HG02943 (cell line): ENCODE results near the gene NOD1.
"Not testable (repeated sequence)": the region's sequence is repeated elsewhere in the genome, so short reads cannot be mapped to it uniquely, and the experiment has no call there.

ENCODE experiments used
- ATAC-seq: cut with Tn5 transposase; IDR thresholded peaks from one replicate; pipeline ENCODE4 v1.9.1; 2021; ENCODE audit warnings: mild to moderate bottlenecking, low read depth, moderate library complexity; ENCODE audit not compliant: unreplicated experiment

The NOD1 gene

GRCh38 chr7:30424506-30424905 lies 54.1 kb downstream of the NOD1 start:
- ATAC-seq: no peak

DNA sequence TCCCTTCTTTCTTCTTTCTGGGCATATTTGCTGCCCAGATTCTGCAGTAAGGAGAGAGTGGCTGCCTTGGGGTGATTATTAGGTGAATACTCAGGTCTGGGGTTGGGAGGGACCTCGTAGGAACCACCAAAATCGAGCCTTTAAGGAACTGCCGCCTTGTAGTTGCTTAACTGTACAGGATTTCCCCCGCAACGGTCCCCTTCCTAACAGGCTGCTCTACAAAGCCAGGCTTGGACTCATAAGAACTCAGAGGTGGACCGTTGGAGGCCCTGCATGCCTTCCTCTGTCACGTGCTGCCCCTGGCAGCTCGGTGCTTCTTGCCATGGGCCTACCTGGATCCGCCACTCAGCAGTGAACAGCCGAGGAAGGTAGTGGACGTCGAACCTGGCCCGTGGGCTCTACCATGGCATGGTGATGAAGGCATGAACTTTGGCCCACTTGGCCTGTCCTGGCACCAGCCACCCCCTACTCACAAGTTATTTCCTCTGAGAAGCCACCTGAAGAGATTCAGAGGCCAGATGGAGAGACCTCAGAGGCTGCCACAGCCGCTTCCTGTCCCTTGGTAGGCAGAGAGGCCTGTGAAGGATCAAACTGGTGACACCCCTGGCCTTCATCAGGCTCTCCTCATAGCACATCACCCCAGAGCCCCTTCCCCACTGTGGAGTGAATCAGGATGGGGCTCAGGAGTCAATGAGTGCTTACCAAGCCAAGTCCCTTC lies 54.6 kb downstream of the NOD1 start:
- ATAC-seq: no peak

DNA sequence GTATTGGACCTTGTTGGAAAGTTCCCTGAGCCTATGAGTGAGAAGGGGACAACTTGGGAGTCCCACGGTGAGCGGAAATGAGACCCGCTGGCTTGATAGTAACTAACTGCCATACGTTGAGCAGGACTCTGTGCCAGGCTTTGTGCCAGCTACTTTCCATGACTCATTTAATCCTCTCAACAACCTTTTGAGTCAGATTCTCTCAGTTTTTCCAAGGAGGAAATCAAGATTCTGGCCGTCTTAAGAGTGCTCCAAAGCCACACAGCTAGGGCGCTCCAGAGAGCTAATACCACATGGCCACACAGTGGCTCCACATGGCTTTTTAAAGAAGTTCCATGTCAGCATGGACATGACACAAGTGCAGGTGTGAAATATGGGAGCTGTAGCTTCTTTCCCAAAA lies 55.7 kb downstream of the NOD1 start:
- no peak for ATAC-seq

DNA sequence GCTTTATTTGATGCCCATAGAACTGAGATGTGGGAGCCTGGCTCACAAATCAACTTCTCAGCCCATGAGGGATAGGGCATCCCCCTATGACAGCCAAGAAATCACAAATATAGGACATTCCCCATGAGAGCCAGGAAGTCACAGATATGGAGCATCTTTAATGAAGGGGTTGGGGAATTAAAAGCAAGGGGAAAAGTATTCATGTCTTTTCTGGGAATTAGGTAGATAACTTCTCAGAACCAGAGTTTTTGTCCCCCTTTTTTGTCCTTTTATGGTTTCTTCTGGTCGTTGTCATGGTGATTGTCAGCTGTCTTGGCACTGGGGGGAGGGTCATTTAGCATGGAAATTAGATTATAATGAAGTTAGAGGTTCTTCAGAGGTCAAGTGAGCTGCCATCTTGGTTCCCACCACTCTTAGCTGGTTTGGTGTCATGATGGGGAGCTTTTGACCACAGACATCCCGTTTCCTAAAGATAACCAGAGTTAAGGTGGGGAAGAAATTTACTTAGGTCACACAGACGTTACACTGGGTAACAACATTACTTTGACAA lies 56.9 kb downstream of the NOD1 start:
- no peak for ATAC-seq

GRCh38 chr7:30420662-30421061 lies 57.9 kb downstream of the NOD1 start:
- no peak for ATAC-seq

DNA sequence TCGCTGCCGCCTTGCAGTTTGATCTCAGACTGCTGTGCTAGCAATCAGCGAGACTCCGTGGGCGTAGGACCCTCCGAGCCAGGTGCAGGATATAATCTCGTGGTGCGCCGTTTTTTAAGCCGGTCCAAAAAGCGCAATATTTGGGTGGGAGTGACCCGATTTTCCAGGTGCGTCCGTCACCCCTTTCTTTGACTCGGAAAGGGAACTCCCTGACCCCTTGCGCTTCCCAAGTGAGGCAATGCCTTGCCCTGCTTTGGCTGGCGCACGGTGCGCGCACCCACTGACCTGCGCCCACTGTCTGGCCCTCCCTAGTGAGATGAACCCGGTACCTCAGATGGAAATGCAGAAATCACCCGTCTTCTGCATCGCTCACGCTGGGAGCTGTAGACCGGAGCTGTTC lies 58.5 kb downstream of the NOD1 start:
- ATAC-seq: not testable (repeated sequence)

DNA sequence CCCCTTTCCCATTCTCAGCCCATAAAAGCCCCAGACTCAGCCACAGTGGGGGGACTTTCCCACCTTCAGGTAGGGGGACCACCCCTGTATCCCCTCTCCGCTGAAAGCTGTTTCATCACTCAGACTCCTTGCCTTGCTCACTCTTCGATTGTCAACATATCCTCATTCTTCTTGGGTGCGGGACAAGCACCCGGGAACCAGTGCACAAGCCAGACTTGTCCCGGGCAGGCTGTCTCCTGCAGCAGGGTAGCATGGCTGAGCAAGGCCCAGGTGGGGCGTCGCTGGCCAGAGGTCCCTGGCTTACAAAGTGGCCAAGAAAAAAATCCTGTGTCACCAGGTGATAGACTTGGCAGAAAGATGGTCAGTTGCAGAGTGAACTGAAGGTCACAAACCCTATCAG lies 64.7 kb downstream of the NOD1 start:
- no peak for ATAC-seq

- no peak for ATAC-seq
Observed at GRCh38 chr7:30412782-30413504, 65.6 kb downstream of the NOD1 start.

- ATAC-seq: no peak
Observed at GRCh38 chr7:30411897-30412296, 66.7 kb downstream of the NOD1 start.

GRCh38 chr7:30411173-30411572 lies 67.4 kb downstream of the NOD1 start:
- ATAC-seq: no peak

- ATAC-seq: no peak
Observed at GRCh38 chr7:30406664-30407425, 71.7 kb downstream of the NOD1 start.

DNA sequence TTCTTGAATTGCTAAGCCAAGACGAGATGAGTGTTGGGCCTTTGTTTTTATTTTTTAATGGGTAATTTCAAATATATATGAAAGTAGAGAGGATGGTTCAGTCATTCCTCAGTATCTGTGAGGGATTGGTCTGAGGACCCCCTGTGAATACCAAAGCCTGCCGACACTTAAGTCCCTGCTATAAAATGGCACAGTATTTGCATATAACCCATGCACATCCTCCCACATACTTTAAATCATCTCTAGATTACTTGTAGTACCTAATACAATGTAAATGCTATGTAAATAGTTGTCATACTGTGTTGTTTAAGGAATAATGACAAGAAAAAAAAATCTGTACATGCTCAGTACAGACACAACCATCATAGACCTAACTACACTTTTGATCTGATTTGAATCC lies 73.4 kb downstream of the NOD1 start:
- no peak for ATAC-seq

DNA sequence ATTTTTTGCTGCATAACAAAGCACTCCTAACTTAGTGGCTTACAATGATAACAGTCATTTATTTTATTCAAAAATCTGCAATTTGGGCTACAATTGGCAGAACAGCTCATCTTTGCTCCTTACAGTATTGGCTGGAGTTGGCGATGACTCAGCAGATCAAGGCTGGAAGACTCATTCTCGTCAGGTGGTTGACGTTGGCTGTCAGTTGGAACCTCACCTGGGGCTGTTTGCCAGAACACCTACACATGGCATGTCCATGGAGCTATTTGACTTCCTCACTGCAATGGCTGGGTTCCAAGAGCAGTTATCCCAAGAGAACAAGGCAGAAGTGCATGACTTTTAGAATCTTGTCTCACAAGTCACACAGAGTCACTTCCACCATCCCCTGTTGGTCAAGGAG lies 75.1 kb downstream of the NOD1 start:
- ATAC-seq: no peak

DNA sequence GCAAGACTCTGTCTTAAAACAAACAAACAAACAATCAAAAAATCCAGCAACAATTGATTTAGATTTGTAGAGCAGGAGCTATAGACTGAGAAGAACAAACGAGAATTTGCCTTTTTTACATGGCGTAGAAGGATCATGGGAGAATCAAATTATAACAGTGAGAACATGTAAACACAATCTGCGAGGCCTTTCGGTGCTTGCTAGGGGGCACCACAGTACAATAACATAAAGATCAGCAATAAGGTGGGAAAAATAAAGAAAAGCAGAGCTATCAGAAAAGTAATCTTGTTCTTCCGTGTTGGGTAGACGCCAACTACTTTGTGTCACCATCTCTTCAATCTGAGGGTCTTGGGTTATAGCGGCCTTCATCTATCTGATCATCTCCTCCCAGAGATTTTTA lies 82.2 kb downstream of the NOD1 start:
- ATAC-seq: no peak

GRCh38 chr7:30395676-30396075 lies 82.9 kb downstream of the NOD1 start:
- ATAC-seq: no peak

- ATAC-seq: no peak
Observed at GRCh38 chr7:30391806-30392205, 86.8 kb downstream of the NOD1 start.

DNA sequence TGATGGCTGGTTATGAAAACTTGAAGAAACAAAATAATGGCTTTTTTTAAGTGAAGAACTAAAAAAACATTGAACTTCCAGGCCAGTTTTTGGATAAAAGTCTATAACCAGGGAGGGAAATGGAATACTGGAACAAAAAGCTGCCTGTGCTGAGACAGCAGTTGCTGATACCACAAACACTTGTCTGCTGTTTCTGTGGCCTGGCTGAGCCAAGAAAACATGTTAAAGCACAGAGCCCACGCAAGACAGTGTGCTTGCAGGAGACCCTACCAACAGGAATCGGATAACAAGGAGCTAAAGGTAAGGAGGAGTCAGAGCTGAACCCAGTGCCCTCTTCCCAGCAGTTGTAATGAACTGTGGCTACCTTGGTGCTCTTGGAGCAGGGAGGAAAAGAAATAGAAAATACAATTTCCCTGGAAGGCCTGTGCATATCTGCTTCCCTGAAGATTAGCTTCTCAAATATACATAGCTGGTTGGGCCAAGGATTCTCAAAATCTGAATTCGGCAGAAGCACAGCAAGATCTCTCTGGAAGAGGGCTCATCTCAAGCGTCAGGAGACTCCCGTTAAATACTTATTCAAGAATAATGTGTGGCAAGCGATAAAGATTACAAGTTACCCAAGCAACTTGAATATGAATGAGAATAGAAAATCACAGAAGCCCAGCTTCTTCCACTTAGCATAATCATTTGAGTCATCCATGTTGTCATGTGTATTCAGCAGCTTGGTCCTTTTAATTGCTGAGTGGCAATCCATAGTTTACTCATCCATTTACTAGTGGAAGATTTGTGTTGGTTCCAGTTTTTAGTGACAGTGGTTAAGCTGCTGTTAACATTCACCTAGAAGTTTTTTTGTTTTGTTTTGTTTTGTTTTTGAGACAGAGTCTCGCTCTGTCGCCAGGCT lies 87.6 kb downstream of the NOD1 start:
- ATAC-seq: no peak

- ATAC-seq: no peak
Observed at GRCh38 chr7:30389791-30390190, 88.8 kb downstream of the NOD1 start.

DNA sequence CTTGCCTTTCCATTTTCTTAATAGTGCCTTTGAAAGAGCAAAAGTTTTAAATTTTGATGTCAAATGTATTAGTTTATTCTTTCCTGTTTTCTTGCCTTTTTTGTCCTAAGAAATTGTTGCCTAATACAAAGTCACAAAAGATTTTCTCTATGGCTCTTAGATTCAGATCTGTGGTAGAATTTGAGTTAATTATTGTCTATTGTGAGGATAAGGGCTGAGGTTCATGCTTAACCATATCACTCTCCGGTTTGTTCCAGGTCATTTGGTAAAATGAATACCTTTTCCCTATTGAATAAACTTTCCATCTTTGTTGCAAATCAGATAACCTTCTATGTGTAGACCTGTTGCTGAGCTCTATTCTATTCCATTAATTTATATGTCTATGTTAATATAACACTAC lies 96.0 kb downstream of the NOD1 start:
- ATAC-seq: no peak

DNA sequence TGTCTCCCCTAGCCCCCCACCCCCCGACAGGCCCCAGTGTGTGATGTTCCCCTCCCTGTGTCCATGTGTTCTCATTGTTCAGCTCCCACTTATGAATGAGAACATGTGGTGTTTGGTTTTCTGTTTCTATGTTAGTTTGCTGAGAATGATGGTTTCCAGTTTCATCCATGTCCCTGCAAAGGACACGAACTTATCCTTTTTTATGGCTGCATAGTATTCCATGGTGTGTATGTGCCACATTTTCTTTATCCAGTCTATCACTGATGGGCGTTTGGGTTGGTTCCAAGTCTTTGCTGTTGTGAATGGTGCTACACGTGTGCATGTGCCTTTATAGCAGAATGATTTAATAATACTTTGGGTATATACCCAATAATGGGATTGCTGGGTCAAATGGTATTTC lies 97.8 kb downstream of the NOD1 start:
- ATAC-seq: not testable (repeated sequence)
